ENCODE results near the gene SCFD2.
"Not testable (repeated sequence)": the region's sequence is repeated elsewhere in the genome, so short reads cannot be mapped to it uniquely, and the experiment has no call there.

SCFD2 gene

DNA sequence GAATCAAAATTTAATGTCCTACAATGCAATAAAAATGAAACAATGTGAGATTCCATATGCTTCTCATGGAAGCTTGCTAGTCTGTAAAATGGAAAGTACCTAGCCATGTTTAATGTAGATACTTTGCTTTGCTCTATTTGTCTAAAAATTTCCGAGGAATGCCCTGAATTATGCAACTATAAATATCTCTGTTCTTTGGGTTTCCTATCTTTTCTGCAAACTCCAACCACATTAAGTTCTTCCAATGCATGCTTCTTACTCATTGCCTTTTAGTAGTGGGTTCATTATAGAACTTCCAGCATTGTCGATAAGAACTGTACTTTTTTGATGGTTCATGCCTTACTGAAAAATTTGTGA is 325.4 kb downstream of the SCFD2 start:
- no peak for DNase-seq (ENCODE audit: low read depth)
- no peak overlapping the region for H3K4me3 ChIP-seq (ENCODE audit: low read depth, low read length)

- no peak for DNase-seq (ENCODE audit: low read depth)
- H3K4me3 ChIP-seq (ENCODE audit: low read depth, low read length) = no peak overlapping the region
Observed at GRCh38 chr4:53039741-53040458, 326.0 kb downstream of the SCFD2 start.

GRCh38 chr4:53037892-53038291 is 328.0 kb downstream of the SCFD2 start:
- no peak overlapping the region for H3K4me3 ChIP-seq (ENCODE audit: low read depth, low read length)

GRCh38 chr4:53032908-53033307 is 333.0 kb downstream of the SCFD2 start:
- not testable (repeated sequence) for H3K4me3 ChIP-seq (ENCODE audit: low read depth, low read length); DNase-seq (ENCODE audit: low read depth)

More at GRCh38 chr4:53037892-53038291, 328.0 kb downstream of the SCFD2 start:
- no peak for DNase-seq (ENCODE audit: low read depth)

DNA sequence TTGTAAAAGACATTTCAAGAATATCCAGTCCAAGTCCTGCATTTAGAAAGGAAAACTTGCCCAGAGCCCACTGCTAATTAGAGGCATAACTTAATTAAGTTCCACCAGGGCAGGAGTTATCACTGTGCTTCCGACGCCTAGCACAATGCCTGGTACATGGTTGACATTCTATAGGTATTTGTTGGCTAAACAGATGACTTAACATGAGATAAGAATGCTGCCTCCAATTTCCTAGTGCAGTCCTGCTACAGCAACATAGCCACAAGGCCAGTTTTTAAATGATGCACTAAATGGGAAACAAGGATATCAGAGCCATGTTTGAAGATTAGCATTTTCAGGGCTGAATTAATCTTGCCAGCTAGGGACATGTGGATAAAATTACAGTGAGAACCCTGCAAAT is 339.6 kb downstream of the SCFD2 start:
- DNase-seq (ENCODE audit: low read depth) = no peak
- no peak overlapping the region for H3K4me3 ChIP-seq (ENCODE audit: low read depth, low read length)

DNA sequence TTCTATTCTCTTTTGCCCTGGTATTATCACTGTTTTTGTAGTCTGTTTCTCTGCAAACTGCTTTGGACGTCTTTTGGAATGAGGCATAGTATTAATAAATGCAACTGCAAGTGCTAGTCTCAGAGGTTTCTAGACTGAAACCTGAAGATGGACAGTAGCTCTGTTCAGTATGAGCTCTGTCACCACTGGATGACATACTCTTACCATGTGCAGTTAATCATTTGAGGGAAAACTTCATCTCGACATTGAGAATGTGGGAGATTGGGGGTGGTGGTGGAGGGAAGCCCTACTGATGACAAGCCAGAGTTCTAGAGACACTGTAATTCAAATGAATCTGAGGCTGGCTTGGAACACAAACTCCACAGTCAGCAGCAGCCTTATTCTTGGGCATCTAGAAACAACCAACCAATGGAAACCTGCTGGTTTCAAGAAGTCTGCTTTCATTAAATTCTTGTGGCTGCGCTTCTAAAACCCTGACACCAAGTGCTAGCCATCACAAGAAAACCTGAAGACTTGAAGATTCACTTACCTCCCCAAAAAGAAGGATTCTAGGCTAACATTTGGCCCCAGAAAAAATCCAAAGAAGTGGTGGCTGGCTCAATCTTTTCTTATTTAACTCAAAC is 342.1 kb downstream of the SCFD2 start:
- no peak for DNase-seq (ENCODE audit: low read depth)
- H3K4me3 ChIP-seq (ENCODE audit: low read depth, low read length) = no peak overlapping the region

DNA sequence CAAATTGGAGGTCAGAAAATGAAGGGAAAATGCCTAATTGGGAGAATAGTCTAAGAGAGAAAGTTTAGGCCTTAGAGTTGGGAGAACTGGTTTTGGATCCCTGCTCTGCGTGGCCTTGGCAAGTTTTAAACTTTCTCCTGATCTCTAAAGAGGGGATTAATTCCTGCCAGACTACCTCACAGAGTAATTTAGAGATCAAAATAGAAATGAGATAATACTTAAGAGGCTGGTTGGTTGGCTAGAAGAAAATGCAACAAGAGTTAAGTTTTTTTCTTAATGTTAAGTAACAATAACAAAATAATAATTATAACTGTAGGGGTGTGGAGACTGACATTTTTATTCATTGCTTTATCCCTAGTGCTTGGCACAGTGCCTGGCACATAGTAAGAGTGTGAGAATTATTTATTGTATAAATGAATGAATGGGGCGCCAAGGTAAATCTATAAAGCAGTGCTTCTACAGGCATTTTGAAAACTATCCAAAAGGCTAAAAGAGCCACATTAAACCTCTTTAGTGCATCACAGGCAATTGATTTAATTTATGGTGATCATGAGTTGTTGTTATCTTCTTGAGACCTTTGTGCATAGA is 343.3 kb downstream of the SCFD2 start:
- H3K4me3 ChIP-seq (ENCODE audit: low read depth, low read length) = no peak overlapping the region
- DNase-seq (ENCODE audit: low read depth) = no peak

- no peak overlapping the region for H3K4me3 ChIP-seq (ENCODE audit: low read depth, low read length)
- no peak for DNase-seq (ENCODE audit: low read depth)
Observed at GRCh38 chr4:53021754-53022512, 343.9 kb downstream of the SCFD2 start.

DNA sequence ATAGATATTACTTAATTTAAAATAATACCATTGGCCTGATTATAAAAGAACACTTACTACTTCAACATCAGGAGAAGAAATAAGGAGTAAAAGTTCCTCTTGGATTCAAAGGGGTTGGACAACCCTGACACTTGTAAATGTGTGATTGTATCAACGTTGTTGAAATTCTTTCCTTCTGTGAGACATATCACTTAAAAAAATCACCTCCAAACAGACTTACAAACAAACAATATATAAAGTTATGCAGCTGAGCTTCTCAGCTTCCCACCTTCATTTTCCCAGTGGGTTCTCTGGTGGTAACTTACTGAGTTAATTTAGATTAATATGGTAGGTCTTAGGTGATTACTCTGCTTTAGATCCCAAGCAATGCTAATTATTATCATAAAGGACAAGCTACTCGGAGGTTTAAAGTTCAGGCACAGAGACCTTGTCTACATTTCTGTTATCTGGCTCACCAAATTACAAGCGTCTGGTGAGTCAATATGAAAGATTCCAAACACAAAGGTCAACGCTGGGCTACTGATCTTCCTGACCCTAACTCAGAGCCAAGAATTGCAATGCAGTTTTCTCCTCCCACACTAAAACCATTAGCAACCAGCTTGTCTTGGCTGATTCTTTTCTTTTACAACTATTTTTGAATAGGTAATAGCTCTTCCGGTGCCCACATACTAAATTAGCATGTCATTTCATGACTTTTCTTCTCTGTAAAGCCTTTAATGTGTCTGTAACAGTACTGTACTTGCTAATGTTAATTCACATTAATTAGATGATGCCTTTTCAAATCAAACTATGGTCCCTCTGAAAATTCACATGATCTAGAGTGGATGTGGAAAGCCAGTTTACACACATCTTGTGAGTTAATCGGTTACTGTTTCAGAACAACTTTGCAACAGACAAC is 346.1 kb downstream of the SCFD2 start:
- no peak overlapping the region for H3K4me3 ChIP-seq (ENCODE audit: low read depth, low read length)
- DNase-seq (ENCODE audit: low read depth) = peak; percentile 38

GRCh38 chr4:53018471-53018870 is 347.4 kb downstream of the SCFD2 start:
- DNase-seq (ENCODE audit: low read depth) = no peak
- H3K4me3 ChIP-seq (ENCODE audit: low read depth, low read length) = no peak overlapping the region

DNA sequence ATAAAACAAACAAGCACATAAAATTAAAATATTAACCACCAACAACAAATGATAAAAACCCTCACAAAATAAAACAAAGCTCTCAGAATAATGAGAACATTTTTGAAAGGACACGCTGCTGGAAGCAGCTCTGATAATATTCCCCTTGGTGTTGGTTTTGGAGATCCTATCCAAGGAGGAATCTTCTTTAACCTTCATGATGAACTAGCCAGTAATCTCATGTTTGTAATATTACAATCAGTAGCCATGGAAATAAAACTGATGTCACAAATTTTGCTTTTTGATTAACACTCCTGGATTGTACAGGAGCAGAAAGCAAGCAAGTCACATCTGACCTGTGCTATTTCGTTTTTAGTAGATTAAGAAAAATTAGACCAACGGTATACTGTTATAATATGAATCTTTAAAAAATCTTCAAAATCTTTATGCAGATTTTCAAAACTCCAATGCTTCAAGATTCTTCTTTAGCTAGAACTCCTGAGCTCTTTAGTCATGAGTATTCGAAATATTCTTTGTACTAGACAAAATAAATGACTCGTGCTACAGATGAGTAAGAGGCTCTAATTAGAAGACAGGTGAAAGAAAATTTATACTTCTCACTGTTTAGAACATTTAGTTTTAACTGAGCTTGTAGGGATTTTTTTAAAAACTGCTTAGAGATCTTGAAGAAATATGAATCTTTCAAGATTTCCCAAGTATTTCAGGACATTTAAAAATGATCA is 349.6 kb downstream of the SCFD2 start:
- no peak overlapping the region for H3K4me3 ChIP-seq (ENCODE audit: low read depth, low read length)
- no peak for DNase-seq (ENCODE audit: low read depth)

DNA sequence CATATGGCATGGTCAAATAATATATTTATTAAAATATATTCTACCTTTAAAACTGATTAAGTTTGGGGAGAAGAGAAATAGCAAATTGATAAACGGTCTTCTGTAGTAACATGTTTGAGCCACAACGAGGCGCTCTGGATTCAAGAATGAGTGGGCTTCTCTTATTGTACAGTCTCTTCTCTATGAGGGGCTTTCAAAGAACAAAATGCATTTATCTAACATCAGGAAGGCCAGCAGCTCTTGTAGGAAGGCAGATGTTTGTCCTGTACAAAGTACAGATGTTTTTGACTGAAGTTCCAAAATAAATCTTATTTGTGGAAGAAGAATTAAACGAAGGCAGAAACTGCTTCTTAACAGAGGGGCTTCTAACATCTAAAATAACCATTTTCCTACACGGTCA is 350.2 kb downstream of the SCFD2 start:
- peak; percentile 37 for DNase-seq (ENCODE audit: low read depth)
- H3K4me3 ChIP-seq (ENCODE audit: low read depth, low read length) = no peak overlapping the region

DNA sequence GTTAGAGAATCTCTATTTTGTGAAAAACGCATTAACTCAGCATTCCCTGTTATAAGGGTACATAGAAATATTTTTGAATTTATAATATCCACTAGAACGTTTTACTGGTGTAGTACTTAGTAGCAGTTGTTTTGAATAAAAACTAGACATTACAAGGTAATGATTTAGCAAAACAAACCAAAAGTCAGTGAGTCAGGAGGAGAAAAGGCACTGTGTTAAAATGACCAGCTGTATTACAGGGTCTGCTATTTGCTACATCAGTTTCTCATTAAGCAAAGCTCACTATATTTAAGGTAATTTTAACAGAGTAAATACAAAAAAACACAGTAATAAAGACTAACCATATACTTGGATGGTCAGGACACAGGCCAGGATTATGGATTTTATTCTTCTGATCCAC is 351.0 kb downstream of the SCFD2 start:
- no peak overlapping the region for H3K4me3 ChIP-seq (ENCODE audit: low read depth, low read length)

DNA sequence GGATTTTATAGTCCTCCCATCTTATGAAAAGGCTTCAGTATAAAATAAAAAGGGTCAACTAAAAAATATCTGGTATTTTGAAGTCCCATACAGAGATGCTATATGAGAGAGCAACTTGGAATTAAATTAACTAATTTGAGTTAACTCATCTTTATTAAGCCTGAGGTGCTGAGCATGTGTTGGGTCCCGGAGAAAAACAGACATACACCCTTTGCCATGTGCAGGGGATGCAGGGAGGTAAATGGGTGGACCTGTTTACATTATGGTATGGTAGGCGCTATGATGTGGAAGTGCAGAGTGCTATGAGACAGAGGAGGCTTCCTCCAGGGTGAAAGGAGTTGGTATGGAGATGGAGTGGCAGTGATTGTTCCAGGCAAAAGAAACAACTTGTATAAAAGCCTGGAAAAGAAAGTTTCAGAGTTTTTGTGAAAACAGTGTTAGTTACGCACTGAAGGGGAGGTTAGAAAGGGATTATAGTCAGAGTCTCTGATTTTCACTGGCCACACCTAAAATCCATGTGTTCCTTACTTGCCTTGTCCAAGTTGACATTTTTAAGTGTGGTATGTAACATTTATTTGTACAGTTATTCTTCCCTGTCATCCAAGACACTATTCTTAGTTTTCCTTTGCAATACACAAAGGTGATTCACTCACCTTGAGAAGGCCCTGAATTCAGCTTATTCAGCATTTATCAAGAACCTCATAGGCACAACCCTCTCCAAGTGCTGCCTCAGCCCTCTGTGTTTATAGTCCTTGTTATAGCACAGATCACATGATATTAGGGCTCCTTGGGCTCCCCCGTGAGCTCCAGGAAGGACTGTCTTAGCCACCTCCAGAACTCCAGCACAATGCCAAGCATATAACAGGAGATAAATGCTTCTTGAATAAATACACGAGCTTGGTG is 351.7 kb downstream of the SCFD2 start:
- no peak overlapping the region for H3K4me3 ChIP-seq (ENCODE audit: low read depth, low read length)
- DNase-seq (ENCODE audit: low read depth) = no peak

More for the DNA sequence above, 351.0 kb downstream of the SCFD2 start:
- no peak for DNase-seq (ENCODE audit: low read depth)

- DNase-seq (ENCODE audit: low read depth) = no peak
- H3K4me3 ChIP-seq (ENCODE audit: low read depth, low read length) = no peak overlapping the region
Observed at GRCh38 chr4:53012738-53013137, 353.1 kb downstream of the SCFD2 start.

GRCh38 chr4:53011259-53011905 is 354.5 kb downstream of the SCFD2 start:
- no peak overlapping the region for H3K4me3 ChIP-seq (ENCODE audit: low read depth, low read length)
- no peak for DNase-seq (ENCODE audit: low read depth)

DNA sequence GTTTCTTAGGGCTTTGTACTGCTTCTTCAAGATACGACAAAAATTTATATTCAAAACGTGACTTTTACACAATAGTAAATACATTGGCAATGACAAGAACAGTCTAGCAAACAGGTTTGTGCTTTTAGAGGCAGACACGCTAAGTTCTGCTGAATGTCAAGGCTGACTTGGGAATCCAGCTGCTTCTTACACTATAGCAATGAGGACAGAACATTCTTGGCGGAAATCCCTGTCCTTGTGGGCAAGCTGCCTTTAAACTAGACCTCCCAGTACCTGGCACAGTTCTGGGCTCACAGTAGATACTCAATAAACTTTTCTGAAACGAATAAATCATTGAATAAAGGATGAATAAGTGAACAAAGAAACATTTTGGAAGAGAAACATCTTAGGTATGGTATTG is 355.5 kb downstream of the SCFD2 start:
- H3K4me3 ChIP-seq (ENCODE audit: low read depth, low read length) = no peak overlapping the region
- peak; percentile 65 for DNase-seq (ENCODE audit: low read depth)
